Measurements from ENCODE around the gene ANKRD60.

Gene ANKRD60

GRCh38 chr20:58192567-58192966, 35.9 kb downstream of the ANKRD60 start:
- peak; percentile 35 for DNase-seq (ENCODE audit: low spot score)

DNA sequence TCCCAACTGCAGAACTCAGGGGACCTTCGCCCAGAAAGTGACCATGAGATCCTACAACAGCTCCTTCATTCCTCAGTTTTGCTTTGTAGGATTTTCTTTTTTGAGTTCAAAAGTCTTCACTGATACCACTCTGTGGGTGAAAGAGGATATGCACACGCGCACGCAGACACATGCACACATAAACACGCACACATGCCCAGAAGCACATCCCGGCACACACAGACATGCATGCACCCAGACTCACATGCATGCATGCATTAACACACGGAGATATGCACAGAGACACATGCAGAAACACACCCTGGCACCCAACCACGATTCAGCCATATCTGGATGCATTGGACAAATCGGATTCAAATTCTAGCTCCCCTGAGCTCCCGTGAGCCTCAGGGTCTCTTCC, 36.4 kb downstream of the ANKRD60 start:
- no peak for DNase-seq (ENCODE audit: low spot score)

- no peak for DNase-seq (ENCODE audit: low spot score)
Measured at GRCh38 chr20:58188527-58188926, 39.9 kb downstream of the ANKRD60 start.

- DNase-seq (ENCODE audit: low spot score), result no peak
Measured at GRCh38 chr20:58184984-58185383, 43.5 kb downstream of the ANKRD60 start.

DNA sequence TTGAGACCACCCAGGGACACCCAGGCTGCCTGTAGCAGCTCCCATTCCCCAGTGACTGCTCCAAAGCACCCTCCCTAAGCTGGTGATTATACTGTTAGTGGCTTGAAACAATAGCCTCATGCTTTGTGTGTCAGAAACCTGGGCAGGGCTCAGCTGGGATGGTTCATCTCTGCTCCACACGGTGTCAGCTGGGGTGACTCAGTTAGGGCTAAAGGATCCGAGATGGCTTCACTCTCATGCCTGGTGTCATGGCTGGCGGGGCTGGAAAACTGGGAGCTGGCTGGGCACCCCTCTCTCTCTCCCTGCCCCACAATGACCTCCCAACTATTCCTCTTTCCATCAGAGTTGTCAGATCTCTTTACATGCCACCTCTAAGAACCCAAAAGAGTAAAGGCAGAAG, 44.4 kb downstream of the ANKRD60 start:
- DNase-seq (ENCODE audit: low spot score), result no peak

GRCh38 chr20:58182521-58183140, 45.8 kb downstream of the ANKRD60 start:
- DNase-seq (ENCODE audit: low spot score), result no peak

DNA sequence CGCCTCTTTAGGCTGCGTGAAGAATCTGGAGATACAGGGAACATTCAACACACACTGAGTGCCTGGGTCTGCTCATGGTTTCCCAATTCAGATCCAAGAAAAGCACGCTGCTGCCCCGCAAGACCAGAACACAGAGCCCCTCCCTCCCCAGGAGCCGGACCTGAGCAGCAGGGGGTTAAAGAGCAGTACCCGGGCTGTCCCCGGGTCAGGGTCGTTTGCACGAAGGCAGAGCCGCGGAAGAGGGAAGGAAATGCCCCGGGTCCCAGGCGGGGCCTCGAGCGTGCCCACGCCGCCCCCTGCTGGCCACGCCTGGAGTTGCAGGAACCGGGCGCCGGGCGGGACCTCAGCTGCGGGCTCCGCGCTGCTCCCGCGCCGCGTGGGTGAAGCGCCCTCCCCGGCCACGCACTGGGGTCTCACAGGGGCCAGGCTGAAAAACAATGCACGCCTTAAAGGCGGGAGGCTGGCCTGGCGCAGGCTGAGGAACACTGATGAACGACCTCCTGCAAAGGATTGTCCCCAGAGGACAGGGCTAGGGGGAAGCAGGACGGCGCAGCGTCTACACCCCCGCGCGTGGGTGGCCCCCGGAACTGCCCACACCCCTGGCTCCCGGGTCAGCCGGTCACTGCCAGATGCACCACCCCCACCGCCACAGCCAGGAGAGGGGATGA, 48.9 kb downstream of the ANKRD60 start:
- peak; percentile 68 for DNase-seq (ENCODE audit: low spot score)

DNA sequence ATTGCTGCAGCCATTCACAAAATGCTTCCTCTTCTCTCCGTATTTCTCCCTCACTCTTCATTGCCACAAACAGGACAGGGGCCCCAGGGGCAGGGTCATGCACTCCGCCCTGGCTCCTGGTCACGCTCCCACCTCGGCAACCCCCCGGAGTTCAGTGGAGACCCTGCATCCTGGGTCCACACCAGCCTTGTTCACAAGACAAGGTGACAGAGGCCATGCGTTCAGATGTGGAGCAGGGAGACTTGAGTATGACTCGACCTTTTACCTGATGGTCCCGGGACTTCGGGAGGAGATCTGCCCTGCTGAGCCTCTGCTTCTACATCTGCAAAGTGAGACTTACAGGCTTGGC, 49.4 kb downstream of the ANKRD60 start:
- no peak for DNase-seq (ENCODE audit: low spot score)

- no peak for DNase-seq (ENCODE audit: low spot score)
Measured at GRCh38 chr20:58177799-58178198, 50.7 kb downstream of the ANKRD60 start.

DNA sequence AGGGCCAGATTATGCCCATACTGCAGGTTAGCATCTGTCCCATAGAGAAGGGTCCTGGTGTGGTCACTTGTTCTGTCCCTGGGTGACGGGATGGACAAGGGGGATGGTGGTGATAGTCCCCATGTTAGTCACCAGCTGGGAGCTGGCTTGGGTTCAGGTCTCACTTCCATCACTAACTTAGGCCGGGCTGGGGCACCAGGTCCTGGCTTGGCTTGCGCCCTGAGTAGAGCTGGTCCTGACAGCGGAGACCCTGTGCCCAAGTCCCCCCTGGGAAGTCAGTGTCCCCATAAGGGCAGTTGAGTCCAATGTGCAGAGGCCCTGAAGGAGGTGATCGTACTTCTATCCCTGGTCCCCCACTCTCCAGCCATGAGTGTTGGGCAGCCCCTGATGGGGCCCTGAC, 52.6 kb downstream of the ANKRD60 start:
- no peak for DNase-seq (ENCODE audit: low spot score)

GRCh38 chr20:58175425-58175824, 53.0 kb downstream of the ANKRD60 start:
- no peak for DNase-seq (ENCODE audit: low spot score)

DNA sequence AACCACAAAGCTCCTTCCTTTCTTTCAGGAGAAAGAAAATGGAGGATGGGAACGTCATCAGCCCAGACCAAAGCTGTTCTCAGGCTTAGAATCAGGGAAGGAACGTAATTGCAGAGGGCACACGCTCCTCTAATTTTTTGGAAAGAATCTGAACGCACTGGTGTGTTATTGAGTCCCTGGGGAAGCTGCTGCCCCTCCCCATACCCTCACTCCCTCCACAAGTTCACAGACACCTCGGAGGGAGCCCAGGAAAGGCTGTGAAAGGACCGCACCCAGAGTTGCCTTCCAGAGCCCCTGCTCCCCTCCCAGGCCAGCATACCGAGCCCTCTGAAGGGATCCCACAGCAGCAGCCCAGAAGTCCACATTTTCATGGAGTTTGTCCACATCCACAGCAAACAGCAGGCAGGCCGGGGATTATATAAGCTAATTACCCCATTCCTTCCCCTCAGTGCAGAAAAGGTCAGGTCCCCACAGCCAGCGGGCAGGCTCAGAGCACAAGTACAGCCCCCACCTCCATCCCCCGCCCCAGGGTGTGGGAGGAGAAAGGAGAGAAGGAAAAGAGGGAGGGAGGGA, 53.7 kb downstream of the ANKRD60 start:
- no peak for DNase-seq (ENCODE audit: low spot score)

GRCh38 chr20:58173930-58174707, 54.3 kb downstream of the ANKRD60 start:
- no peak for DNase-seq (ENCODE audit: low spot score)

- DNase-seq (ENCODE audit: low spot score), result peak; percentile 37
Measured at GRCh38 chr20:58173091-58173490, 55.4 kb downstream of the ANKRD60 start.

DNA sequence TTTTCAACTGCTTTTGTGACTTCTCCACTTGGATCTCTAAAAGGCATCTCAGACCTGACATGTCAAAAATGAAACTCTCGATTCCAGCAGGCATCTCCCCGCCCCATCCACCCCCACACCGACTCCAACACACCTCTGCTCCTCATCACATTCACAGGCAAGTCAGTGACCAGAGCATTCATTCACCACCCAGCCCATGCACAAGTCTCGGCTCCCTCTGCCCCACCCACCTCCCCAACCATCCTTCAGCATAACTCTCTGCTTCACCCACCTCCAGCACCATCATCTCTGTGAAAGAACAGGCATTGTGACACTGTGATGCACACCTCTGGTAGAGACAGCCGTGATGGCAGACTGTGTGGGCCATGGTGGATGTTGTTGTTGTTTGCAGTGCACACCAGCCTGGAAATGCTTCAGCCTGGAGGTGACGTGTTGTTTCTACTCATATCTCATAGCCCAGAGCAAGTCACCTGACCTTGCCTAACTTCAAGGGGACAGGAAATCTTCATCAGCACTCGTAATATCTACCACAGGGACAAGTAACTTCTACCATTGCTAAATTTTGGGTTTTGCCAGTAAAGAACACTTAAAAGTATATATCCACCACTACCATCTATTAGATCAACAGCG, 56.5 kb downstream of the ANKRD60 start:
- DNase-seq (ENCODE audit: low spot score), result no peak

- DNase-seq (ENCODE audit: low spot score), result no peak
Measured at GRCh38 chr20:58169450-58169849, 59.0 kb downstream of the ANKRD60 start.

GRCh38 chr20:58168843-58169242, 59.6 kb downstream of the ANKRD60 start:
- DNase-seq (ENCODE audit: low spot score), result no peak

- no peak for DNase-seq (ENCODE audit: low spot score)
Measured at GRCh38 chr20:58167759-58168158, 60.7 kb downstream of the ANKRD60 start.

Data from NAMALWA (cell line).